LNCaP clone FGC (cell line): ENCODE data around the gene ANKAR.

Source experiments
- DNase-seq: peaks from one replicate; pipeline ENCODE4 v3.0.0-alpha.2; 2011; ENCODE audit warnings: low read depth
- H3K4me3 ChIP-seq: 2 replicates; pipeline ENCODE4 v1.5.1; 2011; ENCODE audit warnings: mild to moderate bottlenecking, low read depth, low read length, control low read depth
- TF ChIP-seq, protein P1 (sequence below): IDR thresholded peaks from 2 replicates; pipeline ENCODE4 v1.5.1; 2012; ENCODE audit warnings: mild to moderate bottlenecking; ENCODE audit not compliant: control insufficient read depth, insufficient read depth; ENCODE audit errors: extremely low read depth

ANKAR gene

DNA sequence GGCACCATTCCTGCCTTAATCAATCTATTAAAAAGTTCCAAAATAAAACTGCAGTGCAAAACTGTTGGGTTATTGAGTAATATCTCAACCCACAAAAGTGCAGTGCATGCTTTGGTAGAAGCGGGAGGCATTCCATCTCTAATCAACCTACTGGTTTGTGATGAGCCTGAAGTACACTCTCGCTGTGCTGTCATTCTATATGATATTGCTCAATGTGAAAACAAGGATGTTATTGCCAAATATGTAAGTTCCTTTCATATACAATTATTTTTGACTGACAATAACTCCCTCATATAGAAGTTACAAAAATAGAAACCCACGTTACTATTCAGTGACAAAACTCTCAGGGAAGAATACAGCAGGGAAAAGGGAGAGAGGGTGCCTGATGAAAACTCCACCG, 45.1 kb downstream of the ANKAR start:
- no peak overlapping the region for H3K4me3 ChIP-seq
- TF ChIP-seq, protein P1, sequence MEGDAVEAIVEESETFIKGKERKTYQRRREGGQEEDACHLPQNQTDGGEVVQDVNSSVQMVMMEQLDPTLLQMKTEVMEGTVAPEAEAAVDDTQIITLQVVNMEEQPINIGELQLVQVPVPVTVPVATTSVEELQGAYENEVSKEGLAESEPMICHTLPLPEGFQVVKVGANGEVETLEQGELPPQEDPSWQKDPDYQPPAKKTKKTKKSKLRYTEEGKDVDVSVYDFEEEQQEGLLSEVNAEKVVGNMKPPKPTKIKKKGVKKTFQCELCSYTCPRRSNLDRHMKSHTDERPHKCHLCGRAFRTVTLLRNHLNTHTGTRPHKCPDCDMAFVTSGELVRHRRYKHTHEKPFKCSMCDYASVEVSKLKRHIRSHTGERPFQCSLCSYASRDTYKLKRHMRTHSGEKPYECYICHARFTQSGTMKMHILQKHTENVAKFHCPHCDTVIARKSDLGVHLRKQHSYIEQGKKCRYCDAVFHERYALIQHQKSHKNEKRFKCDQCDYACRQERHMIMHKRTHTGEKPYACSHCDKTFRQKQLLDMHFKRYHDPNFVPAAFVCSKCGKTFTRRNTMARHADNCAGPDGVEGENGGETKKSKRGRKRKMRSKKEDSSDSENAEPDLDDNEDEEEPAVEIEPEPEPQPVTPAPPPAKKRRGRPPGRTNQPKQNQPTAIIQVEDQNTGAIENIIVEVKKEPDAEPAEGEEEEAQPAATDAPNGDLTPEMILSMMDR, result no peak
- no peak for DNase-seq

DNA sequence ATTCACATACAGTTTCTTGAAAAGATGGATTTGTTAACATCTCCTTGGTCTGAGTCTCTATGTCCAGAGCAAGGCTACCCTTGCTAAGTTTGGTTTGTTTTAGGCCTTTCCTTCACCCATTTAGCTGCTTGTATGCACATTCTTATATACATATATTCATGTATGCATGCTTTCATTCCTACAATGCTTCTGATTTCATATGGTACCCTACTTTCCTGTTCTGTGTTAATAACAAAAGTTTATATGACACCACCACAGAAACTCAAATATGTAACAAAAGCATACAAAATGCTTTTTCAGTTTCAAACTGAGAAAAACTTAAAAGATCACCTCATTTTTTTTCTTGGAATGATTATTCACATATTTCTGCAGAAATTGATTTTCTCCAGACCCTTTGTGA, 48.7 kb downstream of the ANKAR start:
- no peak for DNase-seq
- no peak overlapping the region for H3K4me3 ChIP-seq
- TF ChIP-seq, protein P1, result no peak
